GM19467 (cell line): ENCODE measurements around the gene RPS4Y2.

ENCODE experiments used
- ATAC-seq: cut with Tn5 transposase; IDR thresholded peaks from one replicate; pipeline ENCODE4 v1.9.1; 2021; ENCODE audit warnings: mild to moderate bottlenecking, moderate library complexity; ENCODE audit not compliant: unreplicated experiment

RPS4Y2 gene

GRCh38 chrY:20755808-20756207 is at the start of gene RPS4Y2:
TSS of gene RPS4Y2 (plus strand) at chrY:20756108. CDS start at chrY:20756164, 56 bp downstream.
- no peak for ATAC-seq

DNA sequence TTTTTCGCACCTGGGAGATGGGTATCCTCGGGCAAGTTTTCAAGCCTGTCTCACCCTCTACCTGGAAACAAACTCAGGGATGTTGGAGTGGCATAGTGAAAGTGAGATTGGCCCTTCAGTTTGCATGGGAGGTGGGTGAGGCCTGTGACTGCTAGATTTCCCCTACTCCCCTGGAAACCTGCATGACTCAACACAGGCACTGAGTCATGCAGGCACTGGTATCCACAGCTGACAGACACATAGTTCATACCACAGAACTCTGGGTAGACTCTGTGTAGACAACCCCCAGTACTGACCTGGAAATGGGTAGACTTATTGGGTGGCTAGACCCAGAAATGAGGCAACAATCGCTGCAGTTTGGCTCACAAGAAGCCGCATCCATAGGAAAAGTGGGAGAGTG is 41.5 kb upstream of the RPS4Y2 start:
- ATAC-seq: no peak

DNA sequence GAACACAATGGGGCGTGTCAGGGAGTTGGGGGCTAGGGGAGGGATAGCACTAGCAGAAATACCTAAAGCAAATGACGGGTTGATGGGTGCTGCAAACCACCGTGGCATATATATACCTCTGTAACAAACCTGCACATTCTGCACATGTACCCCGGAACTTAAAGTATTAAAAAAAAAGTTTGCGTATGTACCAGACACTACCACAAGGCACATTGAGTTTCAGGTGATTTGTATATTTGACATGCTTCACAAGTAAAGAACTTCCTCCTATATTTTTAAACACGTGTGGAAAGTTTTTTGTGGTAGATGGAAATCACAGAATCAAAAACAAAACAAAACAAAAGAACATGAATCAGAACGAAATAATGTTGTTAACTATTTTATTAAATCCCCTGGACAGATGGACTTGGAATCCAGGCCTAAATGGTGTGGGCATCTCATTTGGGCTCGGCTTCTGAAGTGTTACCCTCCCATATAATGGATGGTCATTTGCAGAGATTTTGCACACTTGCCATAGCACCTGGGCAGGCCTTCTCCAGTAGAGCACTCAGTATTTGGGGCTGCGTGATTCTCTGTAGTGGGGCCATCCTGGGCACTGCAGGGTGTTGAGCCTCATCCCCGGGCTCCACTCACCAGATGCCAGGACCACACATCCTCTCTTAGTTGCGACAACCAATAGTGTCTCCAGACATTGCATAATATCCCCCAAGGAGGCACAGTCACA is 29.6 kb upstream of the RPS4Y2 start:
- ATAC-seq: no peak

GRCh38 chrY:20735200-20735599 is 20.7 kb upstream of the RPS4Y2 start:
- no peak for ATAC-seq

DNA sequence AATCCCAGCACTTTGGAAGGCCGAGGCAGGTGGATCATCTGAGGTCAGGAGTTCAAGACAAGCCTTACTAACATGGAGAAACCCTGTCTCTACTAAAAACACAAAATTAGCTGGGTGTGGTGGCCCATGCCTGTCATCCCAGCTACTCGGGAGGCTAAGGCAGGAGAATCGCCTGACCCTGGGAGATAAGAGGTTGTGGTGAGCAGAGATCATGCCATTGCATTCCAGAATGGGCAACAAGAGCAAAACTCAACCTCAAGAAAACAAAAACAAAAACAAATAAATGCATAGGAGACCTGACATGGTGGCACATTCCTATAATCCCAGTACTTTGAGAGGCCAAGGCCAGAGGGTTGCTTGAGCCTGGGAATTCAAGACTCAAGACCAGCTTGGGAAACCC is 16.1 kb upstream of the RPS4Y2 start:
- ATAC-seq: no peak

- ATAC-seq: no peak
These were observed 15.3 kb upstream of the RPS4Y2 start for GRCh38 chrY:20740609-20741008.

DNA sequence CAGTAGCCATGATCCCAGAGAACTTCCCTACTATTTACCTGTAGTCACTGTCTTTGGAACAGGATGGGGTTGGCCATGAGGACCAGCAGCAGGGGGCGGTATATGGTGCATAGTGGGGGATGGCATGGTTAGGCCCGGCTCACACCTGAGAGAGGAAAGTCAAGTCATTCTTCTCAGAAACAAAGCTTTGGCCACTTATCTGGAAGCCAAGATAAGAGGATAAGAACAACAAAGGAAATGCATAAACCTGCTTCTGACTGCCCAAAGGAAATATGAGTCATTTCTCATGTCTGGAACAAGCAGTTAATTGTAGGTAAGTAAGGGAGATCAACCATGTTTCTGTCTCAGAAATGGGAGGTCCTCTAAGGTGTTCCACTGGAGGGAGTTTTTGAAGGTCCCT is 10.8 kb upstream of the RPS4Y2 start:
- ATAC-seq: no peak

DNA sequence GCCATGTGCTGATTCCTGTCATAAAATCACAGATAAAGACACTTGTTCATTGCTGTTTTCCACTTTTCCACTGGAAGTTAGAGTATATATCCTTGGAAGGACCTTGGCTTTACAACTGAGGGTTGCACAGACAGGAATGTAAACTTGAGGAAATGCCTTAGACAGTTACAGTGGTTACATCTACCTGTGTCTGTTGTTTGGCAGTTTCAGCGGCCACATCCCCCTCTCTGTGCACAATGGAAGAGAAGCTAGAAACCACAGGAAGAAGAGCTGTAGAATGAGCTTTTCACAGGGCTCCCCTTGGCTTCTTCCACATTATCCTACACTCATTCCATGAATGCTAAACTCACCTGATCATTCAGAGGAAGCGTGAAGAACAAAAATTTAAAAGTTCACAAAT is 9.0 kb upstream of the RPS4Y2 start:
- ATAC-seq: no peak

DNA sequence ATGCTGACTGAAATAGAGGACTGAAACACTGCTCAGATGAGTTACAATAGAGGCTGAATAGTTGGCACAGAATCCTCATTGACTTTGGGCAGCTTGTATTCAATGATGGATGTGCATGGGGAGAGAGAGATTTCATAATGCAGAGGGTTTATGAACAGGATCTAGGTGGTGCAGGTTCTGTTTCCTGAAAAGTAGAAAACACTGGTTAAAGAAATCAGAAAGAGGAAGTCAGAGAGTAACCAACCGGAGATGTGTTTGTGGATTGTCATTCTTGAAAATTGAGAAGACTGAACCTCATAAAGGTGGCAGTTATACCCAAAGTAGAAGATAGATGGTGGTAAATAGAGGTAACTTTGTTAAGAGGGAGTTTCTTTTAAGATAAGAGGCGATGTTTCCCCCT is 8.0 kb downstream of the RPS4Y2 start:
- ATAC-seq: no peak

DNA sequence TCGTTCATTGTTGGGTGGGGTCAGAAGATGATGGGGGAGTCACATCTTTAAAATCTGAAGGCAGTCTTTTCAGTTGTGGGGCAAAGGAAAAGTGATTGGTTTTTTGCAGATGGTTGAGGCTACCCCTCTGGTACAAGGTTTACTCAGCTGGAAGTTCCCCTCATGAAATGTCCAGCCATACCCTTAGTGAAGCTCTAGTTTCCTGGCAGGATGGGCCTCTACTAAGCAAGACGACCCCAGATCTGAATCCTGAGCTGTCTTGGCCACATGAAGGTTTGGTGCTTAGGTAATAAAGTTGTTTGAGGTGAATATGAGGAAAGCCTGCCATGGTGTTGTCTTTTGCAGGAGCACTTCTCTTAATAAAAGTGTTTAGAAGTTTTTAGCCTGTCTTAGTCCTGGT is 9.2 kb downstream of the RPS4Y2 start:
- no peak for ATAC-seq

- no peak for ATAC-seq
These were observed 14.8 kb downstream of the RPS4Y2 start for GRCh38 chrY:20770755-20771154.

DNA sequence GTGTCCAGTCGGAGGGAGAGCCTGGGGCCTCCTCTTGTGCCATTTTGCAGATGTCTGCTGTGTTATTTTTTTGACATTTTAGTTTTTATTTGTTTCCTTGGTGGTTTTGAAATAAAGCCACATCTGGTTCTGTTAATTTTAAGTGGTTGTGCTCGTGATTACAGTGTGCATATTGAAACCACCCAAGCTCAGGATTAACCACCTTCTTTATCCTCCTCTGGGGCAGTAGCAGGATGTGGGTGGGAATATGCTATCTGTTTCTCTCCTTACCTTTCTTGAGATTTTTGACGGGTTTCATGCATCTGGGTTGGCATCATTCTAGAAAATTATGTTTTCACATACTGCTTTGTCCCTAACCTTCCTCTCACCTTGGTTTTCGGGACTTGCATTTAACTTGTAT is 20.2 kb downstream of the RPS4Y2 start:
- no peak for ATAC-seq

- no peak for ATAC-seq
These were observed 24.3 kb downstream of the RPS4Y2 start for GRCh38 chrY:20780104-20780654.

DNA sequence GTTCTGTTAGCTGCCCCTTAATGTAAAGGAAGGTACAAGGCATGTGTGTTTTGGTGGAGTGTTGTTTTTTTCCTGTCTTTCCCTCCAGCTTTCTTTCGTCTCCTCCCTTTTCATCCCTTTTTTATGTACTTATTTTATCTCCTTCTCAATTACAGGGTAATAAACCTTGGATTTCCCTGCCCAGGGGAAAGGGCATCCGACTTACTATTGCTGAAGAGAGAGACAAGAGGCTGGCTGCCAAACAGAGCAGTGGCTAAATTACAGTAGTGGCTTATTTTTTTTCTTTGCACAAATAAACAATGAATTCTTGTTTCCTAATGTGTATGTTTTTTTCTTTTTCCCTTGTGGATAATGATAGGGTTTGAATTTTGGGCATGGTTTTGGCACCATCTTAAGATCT is 24.9 kb downstream of the RPS4Y2 start:
- no peak for ATAC-seq

DNA sequence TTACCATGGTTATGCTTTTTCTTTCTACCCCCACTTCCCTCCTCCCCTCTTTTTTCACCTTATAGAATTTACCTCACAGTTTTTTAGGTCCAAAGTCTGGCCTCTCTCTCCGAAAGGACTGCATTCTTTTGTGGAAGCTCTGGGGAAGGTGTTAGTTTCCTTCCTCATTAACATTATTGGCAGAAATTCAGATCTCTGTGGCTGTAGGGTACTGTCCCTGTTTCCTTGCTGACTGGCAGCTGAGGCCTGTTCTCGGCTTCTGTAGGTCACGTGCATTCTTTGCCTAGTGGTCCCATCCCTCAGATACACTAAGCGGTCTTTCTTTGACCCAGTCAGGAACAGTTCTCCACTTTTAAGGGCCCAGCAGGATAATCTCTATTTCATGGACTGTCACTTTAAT is 25.5 kb downstream of the RPS4Y2 start:
- no peak for ATAC-seq

DNA sequence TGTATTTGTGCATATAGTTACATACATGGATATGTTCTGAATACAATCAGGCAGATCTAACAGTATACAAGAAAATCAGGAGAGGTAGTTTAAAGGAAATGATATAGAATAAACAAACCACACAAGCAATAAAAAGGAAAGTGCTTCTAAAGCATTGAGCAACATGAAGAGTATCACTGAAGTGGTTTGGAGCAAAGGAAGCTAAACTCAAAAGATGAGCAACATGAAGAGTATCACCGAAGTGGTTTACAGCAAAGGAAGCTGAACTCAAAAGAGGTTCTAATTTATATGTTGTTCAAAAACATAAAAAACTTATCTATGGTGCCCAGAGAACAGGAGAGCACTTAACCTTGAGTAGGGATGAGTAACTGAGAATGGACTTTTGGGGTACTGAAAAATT is 29.1 kb downstream of the RPS4Y2 start:
- no peak for ATAC-seq

DNA sequence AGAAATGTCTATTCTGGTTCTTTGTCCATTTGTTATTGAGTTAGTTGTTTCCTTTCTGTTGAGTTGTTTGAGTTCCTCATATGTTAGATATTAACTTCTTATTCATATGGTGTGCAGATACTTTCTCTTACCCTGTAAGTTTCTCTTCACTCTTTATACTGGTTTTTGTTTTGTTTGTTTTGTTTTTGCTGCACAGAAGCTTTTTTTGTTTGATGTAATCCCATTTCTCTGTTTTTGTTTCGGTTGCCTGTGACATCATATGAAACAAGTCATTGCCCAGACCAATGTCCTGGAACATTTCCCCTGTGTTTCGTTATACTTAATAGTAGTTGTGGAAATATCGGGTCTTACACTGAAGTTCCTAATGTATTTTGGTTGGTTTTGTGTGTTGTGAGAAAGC is 31.2 kb downstream of the RPS4Y2 start:
- ATAC-seq: no peak

DNA sequence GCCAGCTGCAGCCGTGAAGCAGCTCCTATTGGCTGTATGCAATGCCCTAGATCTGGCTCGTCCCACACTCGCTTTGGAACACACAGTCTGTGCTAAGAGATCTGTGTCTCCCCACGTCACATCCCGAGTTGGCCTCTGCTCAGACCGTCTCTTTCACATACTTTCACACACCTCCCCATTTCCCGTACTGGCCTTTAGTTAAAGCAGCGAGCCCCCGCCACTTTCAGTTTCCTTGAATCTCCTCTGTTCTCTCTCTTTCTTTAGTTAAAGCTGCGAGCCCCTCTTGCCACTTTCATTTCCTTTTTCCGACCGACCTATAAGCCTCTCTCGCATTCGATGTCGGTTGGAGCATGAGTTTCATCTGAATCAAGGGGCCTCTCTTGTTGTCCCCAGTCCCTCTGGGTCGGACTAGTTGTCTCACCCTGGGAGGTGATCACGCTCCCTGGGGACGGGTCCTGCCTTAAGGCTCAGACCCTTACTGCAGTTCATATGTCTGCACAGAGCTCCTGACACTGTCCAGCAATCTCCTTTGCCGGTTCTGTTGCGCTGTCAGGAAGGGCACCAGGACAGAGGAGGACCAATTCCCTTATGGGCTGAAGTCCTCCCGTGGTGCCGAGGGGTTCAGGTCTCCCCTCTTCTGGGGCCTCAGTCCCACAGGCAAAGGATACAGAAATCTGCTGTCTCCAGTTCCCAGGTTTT is 42.6 kb downstream of the RPS4Y2 start:
- ATAC-seq: no peak

GRCh38 chrY:20802659-20803058 is 46.8 kb downstream of the RPS4Y2 start:
- no peak for ATAC-seq

- ATAC-seq: no peak
These were observed 50.3 kb downstream of the RPS4Y2 start for GRCh38 chrY:20806243-20806642.

DNA sequence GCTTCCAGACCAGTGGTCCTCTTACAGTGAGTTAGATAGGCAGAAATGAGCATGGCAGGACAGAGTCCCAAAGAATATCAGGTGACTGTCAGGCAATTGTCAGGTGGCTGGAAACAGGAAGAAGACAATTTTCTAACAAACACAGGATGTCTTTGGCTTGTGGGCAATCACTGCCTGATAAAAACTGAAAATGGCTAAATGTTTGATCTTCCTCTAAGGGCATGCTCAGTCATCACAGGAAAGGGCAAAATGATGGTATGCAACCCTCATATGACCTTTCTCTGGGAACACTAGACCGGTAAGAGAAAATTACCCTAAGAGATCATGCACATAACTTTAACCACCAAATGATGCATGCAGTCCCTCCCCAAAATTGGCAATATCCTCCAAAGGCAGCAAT is 57.6 kb downstream of the RPS4Y2 start:
- ATAC-seq: no peak

GRCh38 chrY:20814794-20815193 is 58.9 kb downstream of the RPS4Y2 start:
- no peak for ATAC-seq
